CD8-positive, alpha-beta memory T cell (primary cell): Measurements from ENCODE around the gene ZNF22. TPM values are rescaled to one million over a fixed set of nuclear protein-coding genes. Genes with fewer than 3 reads are reported as not detected.

ENCODE experiments used
- CTCF ChIA-PET: fragments of 350-600 bp; sonication (Branson Sonifier 250); formaldehyde crosslinking; loops from one replicate; lab custom pipeline; 2021; ENCODE audit warnings: antibody characterized with exemption; lab: Charles Lee
- POLR2A ChIA-PET: fragments of 350-600 bp; sonication (Branson Sonifier 250); formaldehyde crosslinking; loops from one replicate; lab custom pipeline; 2021; ENCODE audit warnings: antibody characterized with exemption; lab: Charles Lee
- DNase-seq, 5 donors: peaks; one replicate each; pipeline versions ENCODE4 v3.0.0 to v3.0.0-alpha.2; 2020 to 2022; ENCODE audit warnings: mixed read lengths in 1 of 5
- H3K27ac ChIP-seq: one replicate; pipeline ENCODE4 v1.7.0; 2013; ENCODE audit warnings: low read depth, mild to moderate bottlenecking, low read length, moderate library complexity
- H3K27me3 ChIP-seq: 2 replicates; pipeline ENCODE4 v1.7.0; 2013; ENCODE audit warnings: low read length, mild to moderate bottlenecking; ENCODE audit not compliant: insufficient read depth, poor library complexity, severe bottlenecking
- H3K36me3 ChIP-seq: 2 replicates; pipeline ENCODE4 v1.7.0; 2013; ENCODE audit warnings: mild to moderate bottlenecking, low read length, moderate library complexity; ENCODE audit not compliant: insufficient read depth
- H3K4me1 ChIP-seq: 2 replicates; pipeline ENCODE4 v1.7.0; 2013; ENCODE audit warnings: mild to moderate bottlenecking, low read length, moderate library complexity; ENCODE audit not compliant: insufficient read depth
- H3K4me3 ChIP-seq: 2 replicates; pipeline ENCODE4 v1.7.0; 2013; ENCODE audit warnings: mild to moderate bottlenecking, low read length
- H3K9me3 ChIP-seq: 2 replicates; pipeline ENCODE4 v1.7.0; 2013; ENCODE audit warnings: mild to moderate bottlenecking, low read length
- H3K27ac Mint-ChIP-seq, 8 donors: one replicate each; pipeline ENCODE4 v1.8.0; 2020 to 2021; ENCODE audit warnings: mixed read lengths in 8 of 8, mild to moderate bottlenecking in 6 of 8, inconsistent platforms in 3 of 8, moderate library complexity in 3 of 8
- H3K27me3 Mint-ChIP-seq, 2 donors: one replicate each; pipeline ENCODE4 v1.8.0; 2020 to 2021; ENCODE audit warnings: mixed read lengths in 2 of 2, mild to moderate bottlenecking in 1 of 2, moderate library complexity in 1 of 2
- H3K36me3 Mint-ChIP-seq, 3 donors: one replicate each; pipeline ENCODE4 v1.8.0; 2020 to 2021; ENCODE audit warnings: mixed read lengths in 3 of 3, inconsistent platforms in 1 of 3, mild to moderate bottlenecking in 1 of 3
- H3K4me1 Mint-ChIP-seq, 3 donors: one replicate each; pipeline ENCODE4 v1.8.0; 2020 to 2021; ENCODE audit warnings: mixed read lengths in 3 of 3, inconsistent platforms in 1 of 3, mild to moderate bottlenecking in 1 of 3
- H3K4me3 Mint-ChIP-seq, 7 donors: one replicate each; pipeline ENCODE4 v1.8.0; 2020 to 2021; ENCODE audit warnings: mixed read lengths in 7 of 7, mild to moderate bottlenecking in 6 of 7, moderate library complexity in 4 of 7, inconsistent platforms in 2 of 7
- H3K9me3 Mint-ChIP-seq, 5 donors: one replicate each; pipeline ENCODE4 v1.8.0; 2020 to 2022; ENCODE audit warnings: mixed read lengths in 5 of 5, mild to moderate bottlenecking in 3 of 5, moderate library complexity in 2 of 5, inconsistent platforms in 1 of 5
- polyA plus RNA-seq: library from polyadenylated mRNA; unstranded; fragments of 300-500 nt; fragmentation: Illumina TruSeq; gene quantifications from one replicate; pipeline ENCODE4 v1.2.3, GENCODE V29; 2021
- total RNA-seq, 2 experiments: library from RNA; stranded (reverse); gene quantifications; one replicate each; pipeline ENCODE4 v1.2.3, GENCODE V29; 2021

The ZNF22 gene
- total and polyA plus RNA-seq, 3 experiments from 2014 or later: 36.1 to 49.1 (median 37.2) TPM

DNA sequence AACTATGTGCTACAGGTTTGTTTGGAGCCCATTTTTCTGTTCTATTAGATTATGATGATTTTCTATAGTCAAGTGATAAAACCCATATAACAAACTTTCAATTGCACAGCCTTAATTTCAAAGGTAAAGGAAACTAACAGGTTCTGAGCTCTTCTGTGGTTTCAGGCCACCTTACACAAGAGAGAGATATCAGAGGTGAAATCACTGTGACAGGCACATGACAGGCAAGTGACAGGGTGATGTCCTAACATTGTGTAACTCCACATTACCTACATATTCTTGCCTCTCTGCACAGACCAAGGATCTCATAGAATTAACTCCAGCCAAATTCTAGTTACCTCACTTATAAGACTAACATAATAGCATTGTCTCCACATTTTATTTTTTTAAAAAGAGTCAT, 35.0 kb downstream of the ZNF22 start:
- Histone ChIP-seq H3K4me3 (no peak overlapping the region), H3K36me3 (no peaks in the 10 kb centered on the region), H3K4me1 (no peaks in the 10 kb centered on the region), H3K27ac (no peak overlapping the region), H3K27me3 (no peaks in the 10 kb centered on the region), H3K9me3 (no peaks in the 10 kb centered on the region)
- H3K27ac Mint-ChIP-seq: no peak overlapping the region
- DNase-seq: no peak
- H3K36me3 Mint-ChIP-seq: peaks cover 0 to 16% (median 4%) of the 10 kb centered on the region in 3 donors
- H3K9me3 Mint-ChIP-seq: peaks cover 8 to 26% (median 22%) of the 10 kb centered on the region in 5 donors
- no peaks in the 10 kb centered on the region for H3K4me1 Mint-ChIP-seq
- POLR2A ChIA-PET: no interaction called here
- peaks cover 7 to 33% of the 10 kb centered on the region in 2 donors for H3K27me3 Mint-ChIP-seq
- CTCF ChIA-PET: no interaction called here
- H3K4me3 Mint-ChIP-seq: no peak overlapping the region

DNA sequence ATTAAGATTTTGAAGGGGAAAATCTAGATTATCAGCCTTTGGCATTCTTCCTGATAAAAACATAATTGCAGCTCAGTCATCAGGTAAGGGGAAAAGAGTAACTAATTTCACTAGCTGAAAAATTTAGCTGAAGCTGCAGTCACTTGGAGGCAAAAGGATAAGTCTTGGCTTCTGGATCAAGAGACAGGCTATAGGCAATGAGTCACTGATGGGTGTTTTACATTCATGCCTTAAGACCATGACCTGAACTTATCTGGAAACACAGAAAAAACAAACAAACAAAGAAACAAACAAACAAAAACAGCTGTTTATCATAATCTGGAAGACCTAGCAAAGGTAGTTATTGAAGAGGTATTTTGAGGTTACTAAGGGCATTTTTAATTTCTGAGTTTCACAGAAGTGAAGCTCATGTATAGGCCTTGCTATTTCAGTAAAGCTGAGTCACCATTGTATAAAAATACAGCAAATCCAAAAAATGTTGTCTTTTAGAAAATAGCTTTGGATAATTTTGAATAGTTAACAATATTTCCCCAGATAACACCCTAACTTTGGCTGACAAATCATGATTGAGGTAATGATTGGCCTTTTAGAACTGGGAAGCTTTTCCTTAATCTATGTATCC, 40.3 kb downstream of the ZNF22 start:
- no peaks in the 10 kb centered on the region for H3K27me3 ChIP-seq
- no peak for DNase-seq
- H3K4me3 ChIP-seq: no peak overlapping the region
- H3K36me3 ChIP-seq: no peaks in the 10 kb centered on the region
- Mint-ChIP-seq H3K36me3 (no peaks in the 10 kb centered on the region), H3K27me3 (peaks cover 5 to 16% of the 10 kb centered on the region in 2 donors), H3K4me1 (no peaks in the 10 kb centered on the region), H3K9me3 (peaks cover 0 to 3% (median 0%) of the 10 kb centered on the region in 5 donors), H3K27ac (no peak overlapping the region), H3K4me3 (no peak overlapping the region)
- no peaks in the 10 kb centered on the region for H3K4me1 ChIP-seq
- H3K9me3 ChIP-seq: no peaks in the 10 kb centered on the region
- CTCF ChIA-PET: interaction anchor here (0.6 kb wide), 1 partner anchor 952 kb away, joined by 3 read pairs; no protein-coding TSS in a partner anchor
- POLR2A ChIA-PET: no interaction called here
- no peak overlapping the region for H3K27ac ChIP-seq

DNA sequence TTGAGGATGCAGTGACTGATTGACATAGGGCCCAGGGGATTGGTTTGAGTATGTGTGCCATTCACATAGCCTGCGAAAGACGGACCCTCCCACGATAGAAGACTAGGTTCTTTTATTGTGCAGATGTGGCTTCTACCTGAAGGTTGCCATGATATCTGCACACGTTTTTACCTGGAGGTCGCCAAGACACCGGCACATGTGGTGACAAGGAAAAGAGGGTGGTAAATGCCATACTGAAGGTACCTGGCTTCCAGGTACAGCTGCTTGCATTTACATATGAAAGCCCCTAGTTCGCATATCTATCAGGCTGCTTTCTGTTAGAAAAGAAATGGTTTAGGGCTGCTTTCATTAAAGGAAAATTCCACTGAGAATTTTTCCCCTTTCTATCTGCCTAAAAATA, 43.6 kb downstream of the ZNF22 start:
- H3K9me3 Mint-ChIP-seq: peaks cover 6 to 16% (median 7%) of the 10 kb centered on the region in 5 donors
- H3K27ac Mint-ChIP-seq: no peak overlapping the region
- peaks cover 0 to 8% (median 0%) of the 10 kb centered on the region in 3 donors for H3K36me3 Mint-ChIP-seq
- H3K27me3 Mint-ChIP-seq: peaks cover 2 to 13% of the 10 kb centered on the region in 2 donors
- POLR2A ChIA-PET: no interaction called here
- Histone ChIP-seq H3K4me1 (no peaks in the 10 kb centered on the region), H3K27me3 (no peaks in the 10 kb centered on the region), H3K4me3 (no peak overlapping the region), H3K36me3 (no peaks in the 10 kb centered on the region), H3K9me3 (no peaks in the 10 kb centered on the region), H3K27ac (no peak overlapping the region)
- DNase-seq: no peak
- no peaks in the 10 kb centered on the region for H3K4me1 Mint-ChIP-seq
- CTCF ChIA-PET: no interaction called here
- no peak overlapping the region for H3K4me3 Mint-ChIP-seq

DNA sequence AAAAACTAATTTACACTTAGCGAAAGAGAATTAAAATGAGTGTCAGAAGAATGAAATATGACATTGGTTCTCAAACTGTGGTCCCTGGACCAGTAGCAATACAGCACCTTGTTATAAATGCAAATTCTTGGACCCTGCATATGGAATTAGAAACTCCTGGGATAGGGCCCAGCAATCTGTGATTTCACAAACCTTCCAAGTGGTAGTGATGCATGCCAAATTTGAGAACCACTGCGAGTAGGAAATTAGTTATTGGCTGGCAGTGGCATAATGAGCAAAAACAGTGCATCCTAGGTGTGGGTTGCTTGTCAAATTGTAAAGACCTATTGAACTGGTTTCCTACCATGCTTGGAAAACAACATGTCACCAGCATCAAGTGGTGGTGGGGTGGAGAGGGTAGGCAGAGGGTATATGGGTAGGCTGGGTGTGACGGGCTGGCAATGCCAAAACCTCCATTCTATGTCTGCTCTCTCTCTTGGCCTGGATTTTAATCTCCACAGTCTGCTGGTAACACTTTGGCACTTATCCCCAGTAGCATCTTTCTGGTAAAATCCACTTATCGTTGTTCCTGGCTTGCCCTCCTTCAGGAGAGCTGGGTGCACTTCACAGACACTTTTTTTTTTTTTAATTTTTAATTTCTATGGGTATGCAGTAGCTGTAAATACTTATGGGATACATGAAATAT, 50.0 kb downstream of the ZNF22 start:
- no peak for DNase-seq
- CTCF ChIA-PET: no interaction called here
- Histone ChIP-seq H3K27me3 (no peaks in the 10 kb centered on the region), H3K4me3 (no peak overlapping the region), H3K4me1 (no peaks in the 10 kb centered on the region), H3K36me3 (no peaks in the 10 kb centered on the region), H3K9me3 (no peaks in the 10 kb centered on the region), H3K27ac (no peak overlapping the region)
- Mint-ChIP-seq H3K27ac (no peak overlapping the region), H3K4me3 (no peak overlapping the region), H3K4me1 (no peaks in the 10 kb centered on the region), H3K27me3 (peaks cover 2 to 32% of the 10 kb centered on the region in 2 donors), H3K36me3 (peaks cover 0 to 16% (median 0%) of the 10 kb centered on the region in 3 donors), H3K9me3 (peaks cover 10 to 25% (median 12%) of the 10 kb centered on the region in 5 donors)
- POLR2A ChIA-PET: no interaction called here

DNA sequence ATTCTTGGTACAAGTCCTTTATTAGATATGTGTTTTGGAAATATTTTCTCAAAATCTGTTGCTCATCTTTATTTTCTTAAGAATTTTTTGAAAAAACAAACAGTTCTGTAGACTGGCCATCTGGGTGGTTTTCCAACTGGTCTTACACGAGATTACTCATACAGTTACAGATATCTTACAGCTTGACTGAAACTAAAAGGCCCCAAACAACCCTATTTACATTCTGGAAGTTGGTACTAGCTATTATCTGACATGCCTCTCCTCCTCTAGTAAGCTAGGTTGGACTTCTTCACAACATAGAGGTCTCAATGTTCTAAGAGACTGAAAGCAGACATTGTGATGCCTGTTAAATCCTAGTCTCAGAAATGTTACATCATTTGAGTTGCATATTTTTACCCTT, 52.0 kb downstream of the ZNF22 start:
- CTCF ChIA-PET: no interaction called here
- peaks cover 2 to 34% of the 10 kb centered on the region in 2 donors for H3K27me3 Mint-ChIP-seq
- H3K4me3 Mint-ChIP-seq: no peak overlapping the region
- POLR2A ChIA-PET: no interaction called here
- Histone ChIP-seq H3K4me1 (no peaks in the 10 kb centered on the region), H3K27ac (no peak overlapping the region), H3K9me3 (no peaks in the 10 kb centered on the region), H3K36me3 (no peaks in the 10 kb centered on the region), H3K4me3 (no peak overlapping the region), H3K27me3 (no peaks in the 10 kb centered on the region)
- H3K9me3 Mint-ChIP-seq: peaks cover 10 to 25% (median 12%) of the 10 kb centered on the region in 5 donors
- H3K4me1 Mint-ChIP-seq: no peaks in the 10 kb centered on the region
- H3K27ac Mint-ChIP-seq: no peak overlapping the region
- H3K36me3 Mint-ChIP-seq: peaks cover 0 to 16% (median 0%) of the 10 kb centered on the region in 3 donors
- DNase-seq: no peak

DNA sequence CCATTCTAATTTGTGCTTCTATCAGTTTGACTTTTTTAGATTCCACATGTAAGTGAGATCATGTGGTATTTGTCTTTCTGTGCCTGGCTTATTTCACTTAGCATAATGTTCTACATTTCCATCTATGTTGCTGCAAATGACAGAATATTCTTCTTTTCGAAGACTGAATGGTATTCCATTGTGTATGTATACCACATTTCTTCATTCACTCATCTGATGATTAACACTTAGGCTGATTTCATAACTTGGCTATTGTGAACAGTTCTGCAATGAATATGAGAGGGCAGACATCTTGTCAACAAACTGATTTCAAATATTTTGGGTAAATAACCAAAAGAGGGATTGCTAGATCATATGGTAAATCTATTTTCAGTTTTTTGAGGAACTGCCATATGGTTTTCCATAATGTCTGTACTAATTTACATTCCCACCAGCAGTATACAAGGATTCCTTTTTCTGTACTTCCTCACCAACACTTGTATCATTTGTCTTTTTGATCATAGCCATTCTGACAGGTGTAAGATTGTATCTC, 52.9 kb downstream of the ZNF22 start:
- Histone ChIP-seq H3K27me3 (no peaks in the 10 kb centered on the region), H3K36me3 (no peaks in the 10 kb centered on the region), H3K4me3 (no peak overlapping the region), H3K4me1 (no peaks in the 10 kb centered on the region), H3K9me3 (no peaks in the 10 kb centered on the region), H3K27ac (no peak overlapping the region)
- ChIA-PET CTCF (no interaction called here), POLR2A (no interaction called here)
- DNase-seq: no peak
- H3K36me3 Mint-ChIP-seq: peaks cover 0 to 12% (median 0%) of the 10 kb centered on the region in 3 donors
- H3K27me3 Mint-ChIP-seq: peaks cover 0 to 34% of the 10 kb centered on the region in 2 donors
- no peaks in the 10 kb centered on the region for H3K4me1 Mint-ChIP-seq
- H3K27ac Mint-ChIP-seq: no peak overlapping the region
- no peak overlapping the region for H3K4me3 Mint-ChIP-seq
- H3K9me3 Mint-ChIP-seq: peaks cover 6 to 16% (median 8%) of the 10 kb centered on the region in 5 donors

Other genes starting within 250 kb of the ZNF22 start
- not detected for gene TMEM72, start 89.6 kb upstream of the ZNF22 start, total RNA-seq
- gene TMEM72, start 89.6 kb upstream of the ZNF22 start, polyA plus RNA-seq: not detected
- 1 to 10 TPM; 2.8 TPM for gene RASSF4, start 41.1 kb upstream of the ZNF22 start, total RNA-seq
- gene RASSF4, start 41.1 kb upstream of the ZNF22 start, polyA plus RNA-seq: 0.85 TPM
- gene DEPP1, start 22.1 kb upstream of the ZNF22 start, total RNA-seq: under 1 TPM in 1 of 2 experiments, not detected in 1; 0.11 TPM
- gene DEPP1, start 22.1 kb upstream of the ZNF22 start, polyA plus RNA-seq: not detected